HG02938 (cell line): ENCODE measurements around the gene CA5A.

Experiments
- ATAC-seq: cut with Tn5 transposase; IDR thresholded peaks from one replicate; pipeline ENCODE4 v1.9.1; 2021; ENCODE audit warnings: mild to moderate bottlenecking, moderate library complexity; ENCODE audit not compliant: unreplicated experiment

CA5A gene

DNA sequence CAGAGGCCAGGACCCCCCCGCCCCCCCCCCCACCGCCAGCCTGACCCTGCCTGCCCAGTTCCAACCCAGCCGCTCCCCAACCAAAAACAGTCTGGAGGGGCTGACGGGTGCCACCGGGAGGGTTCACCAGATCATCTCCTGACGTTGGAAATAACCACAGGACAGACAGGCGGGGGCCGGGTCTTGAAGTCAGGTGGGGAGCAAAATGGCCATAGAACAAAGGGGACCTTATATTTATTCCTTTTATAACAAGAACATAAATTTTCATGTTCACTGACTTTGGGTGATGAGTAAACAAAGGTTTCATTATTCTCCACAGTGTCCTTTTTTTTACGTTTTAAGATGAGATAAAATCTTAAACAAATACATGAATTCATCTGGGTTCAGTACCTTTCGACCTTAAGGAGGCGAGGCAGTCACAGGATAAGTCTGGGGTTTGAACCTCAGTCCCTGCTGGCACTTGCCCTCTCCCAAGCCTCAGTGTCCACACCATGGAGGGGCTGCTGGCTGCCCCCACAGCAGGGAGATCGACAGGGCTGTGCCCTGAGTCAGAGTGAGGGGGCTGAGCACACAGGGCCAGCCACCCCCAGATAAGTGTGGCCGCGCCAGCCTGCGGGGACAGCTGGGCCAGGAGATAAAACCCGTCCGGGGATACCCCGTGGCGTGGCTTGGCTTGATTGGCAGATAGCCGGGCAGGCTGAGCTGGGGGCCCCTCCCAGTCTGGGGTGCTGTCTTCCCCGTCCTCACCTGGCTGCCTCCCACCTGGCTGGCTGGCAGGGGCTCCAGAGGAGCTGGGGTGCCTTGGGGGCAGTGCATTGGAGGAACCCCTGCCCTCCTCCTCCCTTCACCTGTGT lies 82.0 kb downstream of the CA5A start:
- no peak for ATAC-seq

DNA sequence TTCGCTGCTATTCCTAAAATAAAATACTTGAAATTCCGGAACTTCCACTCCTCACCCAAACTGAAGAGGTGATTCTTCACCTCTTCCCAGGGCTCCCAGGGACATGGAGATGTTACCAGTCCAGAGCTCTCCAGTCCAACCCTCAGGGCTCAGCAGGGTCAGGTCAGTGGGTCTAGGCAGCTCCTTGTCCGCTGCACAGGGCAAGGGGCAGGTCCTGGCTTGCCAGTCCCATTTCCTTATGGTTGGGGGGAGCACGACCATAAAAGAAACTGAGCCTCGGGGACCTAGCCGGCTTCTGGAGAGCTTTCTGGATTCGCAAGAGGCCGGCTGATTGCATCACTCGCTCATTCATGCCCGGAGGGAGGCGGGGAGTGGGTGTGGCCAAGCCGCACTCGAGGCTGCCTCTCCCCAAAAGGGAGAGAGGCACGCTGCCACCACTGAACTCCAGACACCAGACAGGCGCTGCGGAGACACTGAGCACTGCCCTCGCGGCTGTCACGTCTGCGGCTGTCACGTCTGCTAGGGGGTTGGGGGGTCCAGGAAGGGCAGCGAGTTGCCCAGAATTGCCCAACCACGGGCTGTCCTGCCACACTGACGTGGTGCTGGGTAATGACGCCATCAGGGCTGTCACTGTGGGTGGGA lies 82.8 kb downstream of the CA5A start:
- ATAC-seq: no peak

DNA sequence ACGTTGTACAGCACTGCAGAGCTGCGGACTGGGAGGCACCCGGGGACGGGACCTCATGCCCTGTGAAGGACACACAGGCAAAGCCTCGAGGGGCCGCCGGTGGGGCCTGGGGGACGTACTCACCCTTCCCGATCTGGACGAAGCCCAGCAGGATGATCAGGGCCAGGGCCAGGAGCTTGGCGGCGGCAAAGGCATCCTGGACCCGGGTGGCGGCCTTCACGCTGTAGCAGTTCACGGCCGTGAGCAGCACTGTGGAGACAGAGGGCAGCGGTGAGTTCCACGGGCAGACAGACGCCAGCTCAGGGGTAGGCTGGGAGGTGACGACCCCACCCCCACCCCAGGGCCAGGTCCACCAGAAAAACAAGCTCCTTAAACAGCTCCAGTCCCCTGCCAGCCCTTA lies 84.7 kb downstream of the CA5A start:
- ATAC-seq: no peak

DNA sequence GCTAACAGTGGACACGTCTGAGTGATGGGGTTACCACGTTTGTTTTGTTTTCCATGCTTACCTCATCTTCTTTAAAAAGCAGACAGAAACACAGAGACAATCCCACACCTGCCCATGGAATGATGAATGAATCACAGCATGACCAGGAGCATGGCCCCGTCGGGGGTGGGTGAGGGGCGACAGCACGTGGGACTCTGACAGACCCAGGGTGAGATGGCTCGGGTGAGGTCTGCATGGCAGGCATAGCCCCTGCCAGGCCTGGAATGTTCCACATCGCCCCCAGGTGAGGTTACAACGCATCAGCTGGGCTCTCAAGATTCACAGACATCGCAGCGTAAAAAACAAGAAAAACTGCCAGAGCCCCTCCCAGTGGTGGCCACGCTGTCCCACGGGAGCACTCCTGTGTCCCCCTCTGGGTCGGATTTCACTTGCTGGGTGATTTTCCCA lies 85.2 kb downstream of the CA5A start:
- ATAC-seq: no peak

DNA sequence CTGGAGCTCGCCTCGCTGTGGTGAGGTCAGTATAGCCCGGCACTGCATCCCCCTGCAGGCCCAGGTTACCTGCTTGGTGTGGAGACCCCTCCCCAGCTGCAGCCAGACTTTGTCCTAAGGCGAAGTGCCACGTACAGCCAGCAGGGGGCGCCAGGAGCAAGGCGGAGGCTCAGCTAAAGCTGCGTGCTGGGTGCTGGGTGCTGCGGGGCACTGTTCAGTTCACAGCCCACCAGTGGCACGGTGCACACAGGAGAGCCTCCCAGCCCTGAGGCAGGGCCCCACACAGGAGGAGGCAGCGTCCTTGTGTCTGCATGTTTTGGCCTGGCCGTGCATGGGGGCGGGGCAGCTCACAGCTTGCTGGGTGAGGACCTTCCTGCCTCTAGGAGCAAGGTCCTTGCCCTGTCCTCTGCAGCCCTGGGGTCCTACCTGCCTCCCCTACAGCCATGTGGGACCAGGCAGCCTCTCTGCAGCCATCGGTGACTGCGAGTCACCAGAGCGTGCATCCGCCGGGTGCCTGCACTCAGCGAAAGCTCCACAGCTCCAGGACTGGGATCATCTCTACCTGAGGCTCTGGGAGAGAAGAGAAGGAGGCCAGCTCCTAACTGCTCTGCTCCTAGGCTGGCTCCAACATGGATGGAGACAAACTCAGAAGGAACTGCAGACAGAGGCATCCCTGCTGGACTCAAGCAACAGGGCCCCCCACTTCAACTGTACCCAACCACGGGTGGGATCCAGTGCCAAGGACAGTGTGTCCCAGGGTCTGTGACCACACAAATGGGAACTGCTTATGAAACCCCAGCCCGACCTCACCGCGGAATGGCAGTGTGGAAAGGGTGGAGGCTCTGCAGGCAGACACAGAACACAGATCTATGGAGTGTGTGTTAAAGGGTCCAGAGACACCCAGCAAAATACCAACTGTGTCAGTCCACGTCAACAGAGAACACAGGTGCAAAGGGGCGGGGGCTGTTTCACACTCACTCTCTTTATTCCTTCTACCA lies 86.0 kb downstream of the CA5A start:
- ATAC-seq: no peak

DNA sequence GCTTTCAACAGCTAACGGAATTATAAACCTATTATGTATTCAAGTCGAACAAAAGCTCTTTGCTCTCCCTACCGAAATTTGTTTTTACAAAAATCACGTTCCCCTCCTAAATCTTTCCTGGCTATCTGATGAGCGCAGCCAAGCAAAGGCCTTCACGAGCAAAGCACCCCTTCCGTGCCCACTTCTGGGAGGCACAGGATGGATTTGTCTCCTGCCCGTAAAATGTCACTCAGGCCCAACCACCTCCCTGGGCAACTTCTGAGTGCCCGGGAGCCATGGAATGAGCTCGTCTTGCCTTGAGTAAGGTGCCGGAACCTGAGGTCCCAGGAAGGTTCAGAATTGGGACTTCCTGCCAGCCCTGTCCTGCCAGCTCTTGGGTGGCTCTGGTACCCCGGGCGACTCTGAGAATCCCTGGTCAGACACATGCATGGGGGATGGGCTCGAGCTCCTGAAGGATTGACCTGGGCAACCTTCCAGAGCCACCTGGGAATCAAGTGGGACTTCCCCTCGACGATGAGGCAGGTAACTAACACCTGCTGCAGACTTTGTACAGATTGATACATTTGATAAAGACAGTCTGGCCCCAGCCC lies 86.8 kb downstream of the CA5A start:
- ATAC-seq: no peak

DNA sequence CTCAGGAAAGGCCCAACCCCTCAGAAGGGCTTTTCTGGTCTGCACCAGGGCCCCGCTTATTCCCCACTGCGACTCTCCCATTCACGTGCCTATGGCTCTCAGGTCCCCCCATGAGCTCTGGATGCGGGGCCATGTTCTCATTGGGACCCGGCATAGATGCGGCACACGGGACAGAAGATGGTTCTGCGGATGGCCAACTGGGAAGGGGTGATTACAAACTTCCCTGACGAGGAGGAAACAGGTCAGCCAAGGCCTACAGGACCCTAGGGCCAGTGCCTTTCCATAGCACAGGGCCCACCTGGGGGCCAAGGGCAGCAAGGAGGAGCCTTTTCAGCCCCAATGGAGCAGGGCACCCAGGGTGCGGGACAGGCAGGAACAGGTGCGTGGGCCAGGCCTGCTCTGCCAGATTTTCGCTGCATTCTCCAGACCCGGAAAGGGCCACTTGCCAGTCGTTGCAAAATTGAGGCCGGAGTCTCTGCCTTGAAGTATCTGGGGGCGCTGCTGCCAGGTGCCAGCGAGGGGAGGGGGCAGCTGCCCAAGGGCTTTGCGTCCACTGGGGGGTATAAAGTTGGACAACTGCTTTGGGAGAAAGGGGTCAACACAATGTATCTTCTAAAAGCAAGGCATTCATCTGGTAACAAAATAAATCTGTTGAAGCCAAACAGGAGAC lies 87.5 kb downstream of the CA5A start:
- no peak for ATAC-seq

DNA sequence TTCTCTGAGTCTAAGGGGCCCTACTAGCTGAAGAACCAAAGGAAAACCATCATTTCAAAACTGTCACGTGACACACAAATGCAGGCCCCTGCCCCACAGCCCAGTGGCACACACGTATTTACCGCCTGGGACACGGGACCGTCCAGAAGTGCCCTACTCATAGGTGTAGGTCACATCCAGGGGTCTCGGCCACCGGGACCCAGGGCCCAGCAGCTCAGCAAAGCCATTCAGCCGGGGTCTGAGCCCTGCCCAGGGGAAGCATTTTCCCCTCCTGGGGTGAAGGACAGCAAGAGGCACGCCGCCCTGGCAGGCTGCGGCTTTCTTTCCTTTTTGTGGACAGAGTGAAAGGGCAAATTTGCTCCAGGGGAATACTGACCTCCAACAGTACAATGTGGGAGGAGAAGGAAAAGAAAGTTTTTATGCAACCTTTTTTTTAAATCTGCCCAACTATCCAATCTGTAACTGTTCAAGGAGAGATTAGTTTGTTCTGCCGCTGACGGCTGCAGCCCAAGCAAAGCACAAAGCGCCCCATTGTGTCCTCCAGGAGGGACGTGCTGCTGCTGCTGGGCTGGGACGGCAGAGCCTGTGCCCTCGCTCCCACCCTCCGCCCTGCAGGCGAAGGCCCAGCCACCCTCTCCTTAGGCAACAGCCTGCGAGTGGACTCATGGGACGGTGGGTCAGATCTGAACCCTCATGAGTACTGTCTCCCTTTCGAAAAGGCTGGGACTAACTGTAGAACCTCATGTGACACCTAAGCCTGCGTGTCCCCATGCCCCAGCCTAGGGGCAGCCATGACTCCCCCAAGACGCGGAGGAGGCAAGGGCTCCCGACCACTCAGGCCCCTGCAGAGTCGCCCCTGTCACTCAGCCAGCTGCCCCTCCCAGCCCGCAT lies 88.3 kb downstream of the CA5A start:
- ATAC-seq: no peak

DNA sequence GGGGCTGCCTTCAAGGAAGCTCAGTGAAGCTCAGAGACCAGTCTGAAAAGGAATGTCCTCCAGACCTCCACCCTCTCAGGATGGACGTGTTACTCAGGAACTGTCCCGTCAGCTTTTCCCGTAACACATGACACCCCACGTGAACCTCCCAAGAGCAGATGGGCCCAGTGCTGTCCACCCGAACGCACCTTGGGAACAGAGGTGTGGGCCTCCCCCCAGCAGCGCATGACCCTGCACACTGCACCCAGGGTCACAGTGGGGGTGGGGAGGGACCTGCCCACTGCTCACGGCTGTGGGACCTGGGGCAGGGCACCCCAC lies 88.9 kb downstream of the CA5A start:
- ATAC-seq: no peak

DNA sequence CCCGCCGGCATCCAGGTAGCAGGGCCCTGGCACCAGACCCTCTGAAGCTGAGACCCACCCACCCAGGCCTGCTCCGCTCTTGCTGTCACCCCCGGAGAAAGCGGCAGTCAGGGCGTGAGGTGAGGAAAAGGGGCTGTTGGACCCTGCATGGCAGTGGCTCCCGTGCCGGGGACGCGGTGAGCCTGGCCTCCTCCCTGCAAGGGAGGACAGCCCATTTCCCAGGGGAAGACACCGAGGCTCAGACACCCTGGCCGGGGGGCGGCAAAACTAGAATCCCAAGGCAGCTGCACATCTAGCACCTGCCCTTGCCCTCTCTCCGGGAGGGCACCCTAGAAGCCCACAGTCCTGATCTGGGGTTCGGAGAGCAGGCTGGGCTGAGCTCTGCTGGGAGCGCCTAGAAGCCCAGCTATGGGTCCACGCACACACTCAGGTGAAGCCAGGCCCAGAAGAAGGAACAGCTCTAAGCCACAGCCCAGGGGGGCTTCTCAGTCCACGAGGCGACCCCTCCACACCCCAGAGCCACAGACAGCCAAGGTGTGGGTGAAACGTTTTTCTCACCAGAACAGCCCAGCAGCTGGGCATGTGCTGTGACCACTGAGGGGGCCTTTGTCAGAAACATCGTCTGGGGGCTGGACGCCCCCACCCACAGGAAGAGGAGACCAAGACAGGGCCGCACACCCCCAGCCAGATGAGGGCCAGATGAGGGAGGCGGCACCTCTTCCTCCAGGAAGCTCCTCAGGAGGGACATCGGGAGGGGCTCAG lies 89.4 kb downstream of the CA5A start:
- no peak for ATAC-seq

DNA sequence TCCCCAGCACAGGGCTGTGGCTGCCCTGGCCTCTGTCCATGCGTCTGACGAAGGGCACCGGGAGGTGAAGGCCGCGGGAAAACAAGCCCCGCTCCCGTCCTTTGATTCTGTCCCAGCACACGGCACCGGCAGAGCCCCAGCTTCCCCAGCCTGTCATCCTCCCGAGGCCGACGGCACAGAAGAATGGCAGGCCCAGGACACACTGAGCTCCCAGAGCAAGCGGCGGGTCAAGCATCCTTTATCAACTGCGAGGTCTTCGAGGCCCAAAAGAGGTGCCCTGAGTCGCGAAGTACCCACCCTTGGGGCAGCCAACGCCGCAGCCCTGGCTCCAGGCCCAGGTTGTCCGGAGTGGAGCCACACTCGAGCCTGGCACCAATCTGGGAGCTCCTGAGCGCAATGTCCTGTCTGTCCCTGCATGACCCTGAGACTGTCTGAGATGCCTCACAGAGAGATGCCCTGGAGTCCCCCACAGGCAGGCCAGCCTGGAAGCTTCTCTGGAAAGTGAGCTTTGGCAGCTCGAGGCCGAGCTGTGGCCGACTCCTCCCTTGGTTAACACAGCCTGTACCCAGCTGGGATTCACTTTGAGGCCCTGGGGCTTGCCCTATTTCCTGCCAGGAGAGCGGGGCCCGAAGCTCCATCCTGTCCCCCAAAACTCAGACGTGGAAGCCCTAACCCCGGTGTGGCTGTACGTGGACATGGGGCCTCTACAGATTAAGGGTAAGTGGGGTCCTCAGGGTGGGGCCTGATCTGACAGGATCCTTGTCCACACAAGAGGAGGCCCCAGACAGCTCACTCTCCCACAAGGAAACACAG lies 90.3 kb downstream of the CA5A start:
- no peak for ATAC-seq

DNA sequence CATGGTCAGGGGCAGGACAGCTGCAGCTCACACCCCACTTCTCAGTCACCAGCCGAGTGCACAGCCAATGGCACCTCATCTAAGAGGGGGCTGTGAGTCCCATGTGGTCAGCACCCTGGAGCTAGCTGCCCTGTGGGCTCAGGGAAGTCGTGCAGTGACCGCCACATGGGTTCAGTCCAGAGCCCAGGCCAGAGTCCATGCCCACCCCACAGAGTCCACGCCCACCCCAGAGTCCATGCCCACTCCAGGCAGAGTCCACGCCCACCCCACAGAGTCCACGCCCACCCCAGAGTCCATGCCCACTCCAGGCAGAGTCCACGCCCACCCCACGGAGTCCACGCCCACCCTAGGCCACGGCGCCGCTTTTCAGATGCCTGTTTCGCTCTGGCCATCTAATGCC lies 91.1 kb downstream of the CA5A start:
- no peak for ATAC-seq

DNA sequence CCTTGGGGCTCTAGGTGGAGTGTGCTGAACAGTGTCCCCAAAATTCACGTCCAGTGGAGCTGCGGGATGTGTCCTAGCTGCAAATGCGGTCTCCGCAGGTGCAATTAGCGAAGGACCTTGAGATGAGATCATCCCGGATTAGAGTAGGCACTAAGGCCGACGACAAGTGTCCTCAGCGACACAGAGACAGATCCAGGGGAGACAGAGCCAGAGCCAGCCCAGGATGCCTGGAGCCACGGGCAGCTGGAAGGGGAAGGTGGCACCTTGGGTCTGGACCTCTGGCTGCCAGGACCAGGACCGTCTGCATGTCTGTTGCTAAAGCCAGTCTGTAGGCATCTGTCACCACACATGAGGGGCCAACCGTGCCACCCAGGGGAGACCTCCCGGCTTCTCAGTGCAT lies 91.5 kb downstream of the CA5A start:
- no peak for ATAC-seq

DNA sequence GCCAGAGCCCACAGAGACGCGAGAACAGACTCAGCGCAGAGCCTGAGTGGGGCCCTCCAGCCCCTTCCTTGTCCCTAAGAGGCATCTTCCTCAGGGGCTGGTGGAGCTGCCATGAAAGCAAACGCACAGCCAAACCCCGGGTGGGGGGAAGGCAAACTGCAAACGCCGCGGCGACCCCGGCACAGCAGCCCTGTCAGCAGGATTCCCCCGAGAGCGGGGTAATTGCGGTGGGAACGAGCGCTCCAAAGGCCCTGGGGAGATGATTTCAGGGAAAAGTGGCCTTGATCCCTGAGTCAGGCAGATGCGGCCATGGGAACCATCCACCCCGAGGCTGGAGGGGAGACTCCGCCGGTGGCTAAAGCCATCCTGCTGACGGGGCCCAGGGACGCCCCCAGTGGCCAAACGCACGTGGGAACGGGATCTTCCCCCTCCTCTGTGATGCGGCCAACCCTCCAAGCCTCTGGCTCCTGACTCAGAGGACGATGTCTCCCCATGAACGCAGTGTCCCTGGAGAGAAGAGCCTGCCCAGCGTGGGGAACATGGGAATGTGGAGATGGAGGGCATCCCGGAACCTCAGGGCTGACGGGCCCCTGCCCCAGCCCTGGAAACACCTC lies 92.1 kb downstream of the CA5A start:
- no peak for ATAC-seq

DNA sequence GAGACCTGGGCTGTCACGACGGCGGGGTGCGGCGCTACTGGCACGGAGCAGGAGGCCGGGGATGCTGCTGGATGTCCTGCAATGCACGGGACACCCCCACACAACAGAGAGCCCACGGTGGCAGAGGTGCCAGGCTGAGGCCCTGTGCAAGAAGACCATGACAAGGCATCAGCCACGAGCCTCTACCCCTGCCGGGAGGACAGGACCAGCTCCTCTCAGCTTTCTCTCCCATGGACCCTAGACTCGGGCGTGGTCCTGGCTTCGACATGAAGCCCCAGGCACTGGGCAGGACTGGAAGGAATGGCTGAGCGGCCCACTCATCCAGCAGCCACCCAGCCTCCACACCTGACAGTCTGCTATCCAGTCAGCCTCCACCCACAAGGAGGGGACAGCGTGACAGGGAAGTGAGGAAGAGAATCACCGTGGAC lies 92.6 kb downstream of the CA5A start:
- ATAC-seq: no peak

DNA sequence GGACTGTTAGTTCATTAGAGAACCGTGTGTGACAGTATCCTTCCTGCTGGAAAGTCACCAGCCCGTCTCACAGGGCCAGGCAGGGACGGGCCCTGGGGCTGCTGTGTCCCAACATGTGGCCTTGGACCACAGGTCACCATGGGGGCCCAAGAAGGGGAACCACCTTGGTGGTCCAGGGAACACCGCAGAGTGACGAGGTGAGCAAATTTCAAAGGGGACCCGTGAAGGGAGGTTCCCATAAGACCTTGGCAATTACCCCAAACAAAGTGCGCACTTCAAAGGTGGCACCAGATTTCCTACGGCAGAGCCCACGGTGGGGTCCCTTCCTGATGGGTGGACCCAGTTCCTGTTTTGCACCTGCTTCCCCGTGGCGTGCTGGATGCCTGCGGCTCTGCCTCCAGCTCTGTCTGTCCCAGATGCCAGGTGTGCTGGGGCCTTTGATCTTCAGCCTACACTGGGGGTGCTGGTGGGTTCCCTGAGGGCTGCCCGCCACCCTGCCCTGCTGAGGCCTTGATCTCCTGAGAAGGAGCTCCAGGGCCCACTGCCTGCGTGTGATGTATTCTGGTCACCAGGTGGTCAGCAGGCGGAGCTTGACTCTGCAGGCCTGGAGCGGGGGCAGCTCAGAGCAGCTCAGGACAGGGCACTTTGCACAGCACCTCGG lies 94.0 kb downstream of the CA5A start:
- no peak for ATAC-seq
